ENCODE data around the gene RRP9. TPM values are rescaled to one million over a fixed set of nuclear protein-coding genes. Genes with fewer than 3 reads are reported as not detected.

Gene RRP9
- total RNA-seq, 1 experiment from 2014 or later: 71.3 TPM

- Histone ChIP-seq H3K79me2 (ENCODE audit: insufficient read depth, low read length) (no peaks in the 10 kb centered on the region), H3K9me3 (ENCODE audit: control insufficient read depth in 1 of 2, insufficient read depth in 1 of 2, low read depth in 1 of 2, low read length in 2 of 2) (no peaks in the 10 kb centered on the region), H3K36me3 (ENCODE audit: control insufficient read depth in 1 of 2, insufficient read depth in 2 of 2, low read length in 2 of 2) (no peaks in the 10 kb centered on the region), H2AFZ (ENCODE audit: low read depth, low read length, poor library complexity, severe bottlenecking) (no peak overlapping the region), H3K4me2 (ENCODE audit: low read length) (no peak overlapping the region), H3K4me3 (replicated peaks in 1 of 2; ENCODE audit: low read depth in 1 of 2, low read length in 2 of 2) (no peak overlapping the region), H3K27ac (ENCODE audit: low read depth, low read length) (no peak overlapping the region), H3K4me1 (ENCODE audit: control insufficient read depth in 1 of 2, insufficient read depth in 2 of 2, low read length in 2 of 2) (no peaks in the 10 kb centered on the region), H3K27me3 (ENCODE audit: insufficient read depth, low read length) (no peaks in the 10 kb centered on the region), H4K20me1 (ENCODE audit: insufficient read depth) (no peaks in the 10 kb centered on the region), H3K9ac (ENCODE audit: low read length) (no peak overlapping the region), H3K9me2 (ENCODE audit: insufficient read depth) (no peaks in the 10 kb centered on the region)
- ATAC-seq (no peak), DNase-seq (ENCODE audit: low read depth, low spot score) (no peak)
- RAD21 ChIA-PET (ENCODE audit: low non-redundant PET in 1 of 2, low total read pairs in 2 of 2, uncharacterized antibody in 2 of 2, unreplicated experiment in 2 of 2): no interaction called here
- no TSS peak for BruUV-seq (replicated peaks)
- TF ChIP-seq TCF7L2 (IDR thresholded peaks at IDR 0.05; ENCODE audit: borderline replicate concordance, extremely low read depth, insufficient read depth, insufficient read length): no peak
- TF ChIP-seq EGR1 (IDR thresholded peaks at IDR 0.05; ENCODE audit: low read depth): no peak
- TF ChIP-seq EZH2 (IDR thresholded peaks at IDR 0.05): no peak
- TF ChIP-seq RAD21 (IDR thresholded peaks at IDR 0.05; ENCODE audit: low read depth): no peak
- TF ChIP-seq EZH2phosphoT487 (IDR thresholded peaks at IDR 0.05; ENCODE audit: borderline replicate concordance): no peak
- no peak for TF ChIP-seq MAX (IDR thresholded peaks at IDR 0.05)
- TF ChIP-seq CBX3 (IDR thresholded peaks at IDR 0.05; ENCODE audit: low read depth): no peak
- no peak for TF ChIP-seq SIN3A (IDR thresholded peaks at IDR 0.05; ENCODE audit: low read depth)
- no peak for TF ChIP-seq POLR2AphosphoS5 (IDR thresholded peaks at IDR 0.05; ENCODE audit: low read depth, low read length)
- no peak for TF ChIP-seq ELF1 (IDR thresholded peaks at IDR 0.05; ENCODE audit: borderline replicate concordance, low read depth)
- TF ChIP-seq SP1 (IDR thresholded peaks at IDR 0.05; ENCODE audit: low read depth): no peak
- no peak for TF ChIP-seq ZBTB33 (IDR thresholded peaks at IDR 0.05; ENCODE audit: extremely low read depth, insufficient replicate concordance, low read length)
- TF ChIP-seq SRF (IDR thresholded peaks at IDR 0.05; ENCODE audit: low read depth): no peak
- POLR2A ChIA-PET: interaction anchor here (1.5 kb wide), 1 partner anchor 11 kb away, joined by 3 read pairs; no protein-coding TSS in a partner anchor
- intact Hi-C loops (cut with micrococcal nuclease): no loop called here
- CTCF ChIA-PET: interaction anchor here (1.4 kb wide), 1 partner anchor 12 kb away, joined by 4 read pairs; the partner anchor contains the start of gene RRP9
These were observed 11.7 kb upstream of the RRP9 start for GRCh38 chr3:51953445-51953844.
